H1 (cell line): Measurements from ENCODE around the gene CTDP1. TPM values are rescaled to one million over a fixed set of nuclear protein-coding genes. Genes with fewer than 3 reads are reported as not detected.

Experiments used
- CTCF ChIA-PET: fragments of 300-600 bp; sonication (Branson Sonifier 250); formaldehyde crosslinking; loops from one replicate; lab custom pipeline; 2021; ENCODE audit not compliant: partially characterized antibody; lab: Charles Lee
- POLR2A ChIA-PET: fragments of 300-600 bp; sonication (Branson Sonifier 250); formaldehyde crosslinking; loops from one replicate; lab custom pipeline; 2021; ENCODE audit warnings: inconsistent platforms; ENCODE audit not compliant: partially characterized antibody; lab: Charles Lee
- DNase-seq, 2 experiments: peaks; one replicate each; pipeline versions ENCODE4 v3.0.0 to v3.0.0-alpha.2; 2010 to 2022; ENCODE audit warnings: low spot score in 2 of 2, low read depth in 1 of 2, mixed read lengths in 1 of 2
- FAIRE-seq: peaks from 2 replicates; lab custom pipeline; 2011; peaks lifted over from hg19 to GRCh38; lab: Jason Lieb, UNC
- H2AFZ ChIP-seq: 2 replicates; pipeline ENCODE4 v1.8.1; 2012; ENCODE audit warnings: low read length, inconsistent platforms
- H2AK5ac ChIP-seq: 2 replicates; pipeline ENCODE4 v1.6.1; 2013; ENCODE audit warnings: low read depth, low read length
- H2BK120ac ChIP-seq: replicated peaks from 2 replicates; pipeline ENCODE3; 2013; ENCODE audit warnings: low read depth, low read length, inconsistent platforms
- H2BK12ac ChIP-seq: 2 replicates; pipeline ENCODE4 v1.6.1; 2013; ENCODE audit warnings: low read depth, low read length
- H2BK15ac ChIP-seq: 2 replicates; pipeline ENCODE4 v1.6.1; 2013; ENCODE audit warnings: low read length
- H2BK20ac ChIP-seq: 2 replicates; pipeline ENCODE4 v1.6.1; 2013; ENCODE audit warnings: low read length
- H2BK5ac ChIP-seq: 2 replicates; pipeline ENCODE4 v1.6.1; 2013; ENCODE audit warnings: low read depth, low read length
- H3K14ac ChIP-seq: 2 replicates; pipeline ENCODE4 v1.6.1; 2013; ENCODE audit warnings: inconsistent platforms; ENCODE audit not compliant: insufficient read length
- H3K18ac ChIP-seq: 2 replicates; pipeline ENCODE4 v1.6.1; 2013; ENCODE audit warnings: low read length; ENCODE audit errors: extremely low read depth
- H3K23ac ChIP-seq: 2 replicates; pipeline ENCODE4 v1.6.1; 2013; ENCODE audit warnings: inconsistent platforms; ENCODE audit not compliant: insufficient read length
- H3K23me2 ChIP-seq: 2 replicates; pipeline ENCODE4 v1.6.1; 2013; ENCODE audit warnings: low read depth, low read length
- H3K27ac ChIP-seq: 2 replicates; pipeline ENCODE4 v1.6.1; 2011; ENCODE audit warnings: low read depth, low read length, inconsistent platforms
- H3K27me3 ChIP-seq, 4 experiments: replicated peaks in 1 of 4; 1 replicate in 1 of 4; 2 replicates in 3 of 4; pipeline versions ENCODE4 v1.6.1 to v1.8.1; 2011 to 2013; ENCODE audit warnings: low read length in 3 of 4, mild to moderate bottlenecking in 3 of 4, inconsistent platforms in 2 of 4, mixed read lengths in 2 of 4, moderate library complexity in 1 of 4; ENCODE audit not compliant: control insufficient read depth in 3 of 4, insufficient read depth in 3 of 4; ENCODE audit errors: extremely low read depth in 1 of 4
- H3K36me3 ChIP-seq, 4 experiments: 2 replicates each; pipeline versions ENCODE4 v1.6.1 to v1.8.1; 2011 to 2013; ENCODE audit warnings: mild to moderate bottlenecking in 4 of 4, low read length in 3 of 4, moderate library complexity in 2 of 4, control low read depth in 1 of 4, inconsistent platforms in 1 of 4; ENCODE audit not compliant: insufficient read depth in 4 of 4, control insufficient read depth in 2 of 4
- H3K4ac ChIP-seq: replicated peaks from 2 replicates; pipeline ENCODE3; 2013; ENCODE audit warnings: low read length, low read depth, mixed read lengths, inconsistent platforms; ENCODE audit not compliant: insufficient read length
- H3K4me1 ChIP-seq, 4 experiments: replicated peaks in 1 of 4; 1 replicate in 1 of 4; 2 replicates in 3 of 4; pipeline versions ENCODE4 v1.6.1 to v1.8.1; 2011 to 2013; ENCODE audit warnings: low read length in 3 of 4, inconsistent platforms in 2 of 4, mixed read lengths in 1 of 4; ENCODE audit not compliant: insufficient read depth in 4 of 4, control insufficient read depth in 3 of 4
- H3K4me2 ChIP-seq, 2 experiments: 2 replicates each; pipeline versions ENCODE4 v1.6.1 to v1.8.1; 2011 to 2013; ENCODE audit warnings: low read depth in 2 of 2, low read length in 2 of 2, control low read depth in 1 of 2, inconsistent platforms in 1 of 2, mild to moderate bottlenecking in 1 of 2; ENCODE audit not compliant: insufficient read depth in 1 of 2
- H3K4me3 ChIP-seq, 4 experiments: fragments of 200-600, 300-600 bp in 1 of 4; sonication (generic), shearing (Covaris generic), sonication (Bioruptor Twin) in 1 of 4; 2 replicates each; pipeline versions ENCODE4 v1.5.1 to v1.8.1; 2011 to 2016; ENCODE audit warnings: low read length in 4 of 4, low read depth in 3 of 4, control low read depth in 2 of 4, inconsistent platforms in 2 of 4, mild to moderate bottlenecking in 2 of 4, mixed read lengths in 1 of 4, moderate library complexity in 1 of 4; ENCODE audit not compliant: insufficient read depth in 2 of 4; ENCODE audit errors: extremely low read depth in 1 of 4
- H3K56ac ChIP-seq: replicated peaks from 2 replicates; pipeline ENCODE3; 2013; ENCODE audit warnings: low read depth, mild to moderate bottlenecking, mixed read lengths, low read length, inconsistent platforms; ENCODE audit not compliant: insufficient read length
- H3K79me1 ChIP-seq: 2 replicates; pipeline ENCODE4 v1.6.1; 2013; ENCODE audit warnings: low read depth, low read length, control low read depth
- H3K79me2 ChIP-seq, 2 experiments: 2 replicates each; pipeline versions ENCODE4 v1.6.1 to v1.8.1; 2012 to 2013; ENCODE audit warnings: low read length in 2 of 2, mild to moderate bottlenecking in 2 of 2, inconsistent platforms in 1 of 2; ENCODE audit not compliant: insufficient read depth in 2 of 2, control insufficient read depth in 1 of 2
- H3K9ac ChIP-seq, 4 experiments: replicated peaks in 1 of 4; 1 replicate in 1 of 4; 2 replicates in 3 of 4; pipeline versions ENCODE4 v1.6.1 to v1.8.1; 2011 to 2013; ENCODE audit warnings: low read depth in 3 of 4, low read length in 3 of 4, control low read depth in 2 of 4, mild to moderate bottlenecking in 2 of 4, moderate library complexity in 2 of 4, inconsistent platforms in 1 of 4; ENCODE audit errors: extremely low read depth in 1 of 4
- H3K9me3 ChIP-seq, 2 experiments: 2 replicates each; pipeline versions ENCODE4 v1.6.1 to v1.8.1; 2012 to 2013; ENCODE audit warnings: mild to moderate bottlenecking in 2 of 2, moderate library complexity in 2 of 2, control low read depth in 1 of 2, inconsistent platforms in 1 of 2, low read depth in 1 of 2, low read length in 1 of 2, mixed read lengths in 1 of 2; ENCODE audit not compliant: insufficient read depth in 2 of 2
- H4K20me1 ChIP-seq, 2 experiments: replicated peaks in 1 of 2; 2 replicates each; pipeline versions ENCODE3 to v1.8.1; 2011 to 2013; ENCODE audit warnings: inconsistent platforms in 2 of 2, low read length in 2 of 2, mild to moderate bottlenecking in 1 of 2; ENCODE audit not compliant: insufficient read depth in 2 of 2, control insufficient read depth in 1 of 2
- H4K5ac ChIP-seq: 2 replicates; pipeline ENCODE4 v1.6.1; 2013; ENCODE audit warnings: low read length, low read depth, mixed read lengths, inconsistent platforms; ENCODE audit not compliant: insufficient read length
- H4K8ac ChIP-seq: 2 replicates; pipeline ENCODE4 v1.8.0; 2013; ENCODE audit warnings: mild to moderate bottlenecking, moderate library complexity, low read length, inconsistent platforms; ENCODE audit not compliant: insufficient read depth; ENCODE audit errors: extremely low read depth
- H4K91ac ChIP-seq: replicated peaks from 2 replicates; pipeline ENCODE3; 2013; ENCODE audit warnings: low read length, mixed read lengths, inconsistent platforms; ENCODE audit not compliant: insufficient read length
- ATF3 ChIP-seq: IDR thresholded peaks from 2 replicates; pipeline ENCODE4 v1.6.1; 2011; ENCODE audit warnings: low read depth, mild to moderate bottlenecking, low read length; ENCODE audit not compliant: insufficient read depth
- CTCF ChIP-seq, 3 experiments: IDR thresholded peaks; 1 replicate in 2 of 3; 2 replicates in 1 of 3; pipeline versions ENCODE4 v1.5.1 to v1.6.1; 2011; ENCODE audit warnings: low read length in 3 of 3, mild to moderate bottlenecking in 3 of 3, inconsistent platforms in 2 of 3, low read depth in 1 of 3, moderate library complexity in 1 of 3; ENCODE audit not compliant: insufficient read depth in 1 of 3; ENCODE audit errors: control extremely low read depth in 1 of 3
- E2F6 ChIP-seq: IDR thresholded peaks from 2 replicates; pipeline ENCODE4 v1.6.1; 2012; ENCODE audit warnings: inconsistent platforms
- JUND ChIP-seq: IDR thresholded peaks from 2 replicates; pipeline ENCODE4 v1.6.1; 2011; ENCODE audit warnings: mild to moderate bottlenecking, improper control_type of control experiment, low read length
- POLR2AphosphoS5 ChIP-seq: IDR thresholded peaks from 2 replicates; pipeline ENCODE4 v1.6.1; 2011; ENCODE audit warnings: low read depth, low read length
- SAP30 ChIP-seq: fragments of 300-600 bp; sonication (generic); IDR thresholded peaks from 2 replicates; pipeline ENCODE4 v1.7.1; 2012; ENCODE audit warnings: low read length, moderate library complexity, mild to moderate bottlenecking, inconsistent platforms; ENCODE audit not compliant: insufficient read depth, insufficient replicate concordance
- USF2 ChIP-seq: IDR thresholded peaks from 2 replicates; pipeline ENCODE4 v1.6.1; 2011; ENCODE audit warnings: low read length, improper control_type of control experiment
- ZNF274 ChIP-seq: IDR thresholded peaks from 2 replicates; pipeline ENCODE4 v1.7.0; 2012; ENCODE audit warnings: low read length, borderline replicate concordance; ENCODE audit errors: extremely low read depth
- WGBS, 2 experiments: shearing (Covaris generic) in 1 of 2; methylation state at CpG; one replicate each; pipeline versions ENCODE4 v1.1.6 to v1.1.7; 2013 to 2015; ENCODE audit warnings: low lambda C conversion rate in 2 of 2, mixed read lengths in 2 of 2, inconsistent platforms in 1 of 2, low coverage in 1 of 2, missing lambda C conversion rate in 1 of 2; ENCODE audit not compliant: insufficient replicate concordance in 2 of 2, insufficient coverage in 1 of 2, insufficient read length in 1 of 2; ENCODE audit errors: extremely low coverage in 1 of 2, missing lambda C conversion rate in 1 of 2; 5-methylcytosine and 5-hydroxymethylcytosine counted together
- polyA plus RNA-seq, 7 experiments: library from polyadenylated mRNA; depleted of rRNA in 3 of 7; stranded (reverse) in 5 of 7; unstranded in 2 of 7; fragments of >200 nt in 5 of 7; fragments of 200-250 nt in 2 of 7; gene quantifications; 1 replicate in 5 of 7; 2 replicates in 1 of 7; 4 replicates in 1 of 7; pipeline versions ENCODE4 v1.2.1 to v1.2.3, GENCODE V29; 2011 to 2013; ENCODE audit warnings: missing spikeins in 2 of 7, mixed read lengths in 2 of 7
- total RNA-seq: library from RNA; stranded (reverse); fragmentation: NEBNext Ultra II Directional; extraction: Animal tissue kit (Norgen Biotek cat#: 25700); gene quantifications from 2 replicates; pipeline ENCODE4 v1.2.1, GENCODE V29; 2021

The CTDP1 gene
- total and polyA plus RNA-seq, 2 of the 8 experiments (the other 6 are each of a cell fraction or from before 2014, with no cell fraction given) = 16.6 to 37.0 TPM

- H2BK20ac ChIP-seq = no peak overlapping the region
- WGBS, 2 experiments = 87% methylated on average over 11 of the region's 11 CpGs; no CpG with 5 or more reads in 1 of the 2 experiments
- FAIRE-seq = no peak
- H3K18ac ChIP-seq = no peak overlapping the region
- H3K14ac ChIP-seq = no peak overlapping the region
- H3K9ac ChIP-seq = no peak overlapping the region
- no peak overlapping the region for H2BK12ac ChIP-seq
- no peak overlapping the region for H2AK5ac ChIP-seq
- H3K4me3 ChIP-seq = no peak overlapping the region
- POLR2A ChIA-PET = no interaction called here
- no peak for DNase-seq
- no peak overlapping the region for H3K23ac ChIP-seq
- H2BK120ac ChIP-seq = no peak overlapping the region
- CTCF ChIA-PET = interaction anchor here (1.2 kb wide), 1 partner anchor 35 kb away, joined by 3 read pairs; no protein-coding TSS in a partner anchor
- H3K4ac ChIP-seq = no peak overlapping the region
- H3K27me3 ChIP-seq = no peaks in the 10 kb centered on the region
- H4K5ac ChIP-seq = no peak overlapping the region
- H2AFZ ChIP-seq = no peak overlapping the region
- H4K20me1 ChIP-seq = peaks cover 0 to 2% of the 10 kb centered on the region in 2 experiments
- H3K4me1 ChIP-seq = no peaks in the 10 kb centered on the region
- H3K23me2 ChIP-seq = peaks cover 2% of the 10 kb centered on the region; the same call in 1 of the 2 replicates
- H3K79me2 ChIP-seq = no peaks in the 10 kb centered on the region
- H3K79me1 ChIP-seq = no peaks in the 10 kb centered on the region
- no peak overlapping the region for H2BK15ac ChIP-seq
- peaks cover 4 to 18% (median 10%) of the 10 kb centered on the region in 4 experiments; a peak in 6 of 8 replicates for H3K36me3 ChIP-seq
- no peak overlapping the region for H4K8ac ChIP-seq
- H2BK5ac ChIP-seq = no peak overlapping the region
- no peaks in the 10 kb centered on the region for H3K9me3 ChIP-seq
- H3K4me2 ChIP-seq = no peak overlapping the region
- no peak overlapping the region for H3K27ac ChIP-seq
- no peak overlapping the region for H4K91ac ChIP-seq
- no peak overlapping the region for H3K56ac ChIP-seq
- no peak for TF ChIP-seq JUND
- TF ChIP-seq POLR2AphosphoS5 = no peak
- TF ChIP-seq E2F6 = no peak
- TF ChIP-seq ZNF274 = no peak
- no peak for TF ChIP-seq USF2
- TF ChIP-seq CTCF (IDR thresholded peaks at IDR 0.05; ENCODE audit: control extremely low read depth in 1 of 3, insufficient read depth in 1 of 3, low read depth in 1 of 3, low read length in 3 of 3) = no peak
- TF ChIP-seq SAP30 = no peak
- no peak for TF ChIP-seq ATF3
Observed at GRCh38 chr18:79756826-79757225, 77.2 kb downstream of the CTDP1 start.
